GM12878 (cell line): ENCODE data around the gene XDH.

Source experiments
- CTCF ChIP-seq, 3 experiments: IDR thresholded peaks in 2 of 3; conservative IDR thresholded peaks in 1 of 3; 2 replicates each; pipeline ENCODE4 v1.5.1; 2011; ENCODE audit warnings: low read depth in 3 of 3, low read length in 3 of 3, mild to moderate bottlenecking in 3 of 3, control low read depth in 2 of 3, moderate library complexity in 2 of 3, inconsistent platforms in 1 of 3, mixed read lengths in 1 of 3; ENCODE audit not compliant: control insufficient read depth in 2 of 3, insufficient read depth in 1 of 3; ENCODE audit errors: extremely low read depth in 1 of 3
- DPF2 ChIP-seq: fragments of 450-650 bp; IDR thresholded peaks from 2 replicates; pipeline ENCODE4 v1.6.1; 2017; ENCODE audit warnings: mild to moderate bottlenecking
- GABPA ChIP-seq: IDR thresholded peaks from 2 replicates; pipeline ENCODE4 v1.6.1; 2014; ENCODE audit warnings: antibody characterized with exemption, low read depth, mild to moderate bottlenecking, inconsistent platforms
- GATAD2B ChIP-seq: fragments of 450-650 bp; conservative IDR thresholded peaks from 2 replicates; pipeline ENCODE4 v1.6.1; 2017; ENCODE audit warnings: low read depth, mild to moderate bottlenecking, moderate library complexity
- NR2C1 ChIP-seq: fragments of 450-650 bp; IDR thresholded peaks from 2 replicates; pipeline ENCODE4 v1.6.1; 2017; ENCODE audit warnings: antibody characterized with exemption, mild to moderate bottlenecking, moderate library complexity
- POLR2AphosphoS5 ChIP-seq: IDR thresholded peaks from 2 replicates; pipeline ENCODE4 v1.6.1; 2011; ENCODE audit warnings: mild to moderate bottlenecking, low read length, inconsistent platforms
- RAD21 ChIP-seq: IDR thresholded peaks from 2 replicates; pipeline ENCODE4 v1.6.1; 2011; ENCODE audit warnings: mild to moderate bottlenecking, low read depth, low read length, moderate library complexity; ENCODE audit not compliant: insufficient read depth
- SMC3 ChIP-seq: IDR thresholded peaks from 2 replicates; pipeline ENCODE4 v1.6.1; 2011; ENCODE audit warnings: low read length, improper control_type of control experiment, borderline replicate concordance
- SUZ12 ChIP-seq: fragments of 200-600 bp; sonication (generic); IDR thresholded peaks from one replicate; pipeline ENCODE4 v1.6.1; 2018; ENCODE audit warnings: antibody characterized with exemption, mild to moderate bottlenecking; ENCODE audit not compliant: unreplicated experiment
- TBL1XR1 ChIP-seq: IDR thresholded peaks from 2 replicates; pipeline ENCODE4 v1.6.1; 2012; ENCODE audit warnings: low read depth, low read length, improper control_type of control experiment
- ZNF274 ChIP-seq: IDR thresholded peaks from one replicate; pipeline ENCODE4 v1.8.0; 2011; ENCODE audit not compliant: insufficient read length, insufficient read depth
- ZZZ3 ChIP-seq: IDR thresholded peaks from 2 replicates; pipeline ENCODE4 v1.6.1; 2011; ENCODE audit warnings: low read depth; ENCODE audit not compliant: control insufficient read depth, insufficient read length

- TF ChIP-seq GABPA, result no peak
- no peak for TF ChIP-seq TBL1XR1
- TF ChIP-seq CTCF (IDR thresholded peaks at IDR 0.05 in 2 of 3, conservative IDR thresholded peaks at IDR 0.05 in 1 of 3; ENCODE audit: control insufficient read depth in 2 of 3, extremely low read depth in 1 of 3, insufficient read depth in 1 of 3, low read depth in 3 of 3, low read length in 3 of 3), result no peak
- TF ChIP-seq ZZZ3, result no peak
- TF ChIP-seq RAD21, result no peak
- TF ChIP-seq SMC3, result no peak
- TF ChIP-seq SUZ12, result no peak
- no peak for TF ChIP-seq NR2C1
- TF ChIP-seq GATAD2B, result no peak
- no peak for TF ChIP-seq POLR2AphosphoS5
- no peak for TF ChIP-seq DPF2
- no peak for TF ChIP-seq ZNF274
Measured at GRCh38 chr2:31428001-31428418, 13.5 kb upstream of the XDH start.
